ENCODE results near the gene CALN1. TPM values are rescaled to one million over a fixed set of nuclear protein-coding genes. Genes with fewer than 3 reads are reported as not detected.
"Not testable (repeated sequence)": the region's sequence is repeated elsewhere in the genome, so short reads cannot be mapped to it uniquely, and the experiment has no call there.

Gene CALN1
- total RNA-seq (2014; rRNA removed; shearing (Covaris generic)): 14.5 and 15.3 TPM in 2 replicates
- 3.0 and 7.6 TPM in 2 replicates for polyA plus RNA-seq (2016; fragmentation: Nextera tagmentation; extraction: Ambion mirVana)
- long read RNA-seq, partial matches to known transcripts: 0 of 2 reads
- long read RNA-seq, other reads (novel, unspliced or antisense): 2 of 2 reads

- H3K4me2 ChIP-seq; H3K4me1 ChIP-seq (ENCODE audit: insufficient read depth); H3K79me2 ChIP-seq (replicated peaks; ENCODE audit: insufficient read depth); H3K27me3 Mint-ChIP-seq (ENCODE audit: insufficient read depth, low read depth, poor library complexity); H3K27ac ChIP-seq (ENCODE audit: low read depth); H3K36me3 ChIP-seq (ENCODE audit: insufficient read depth); H3K9me3 Mint-ChIP-seq; H3K9me2 ChIP-seq (ENCODE audit: insufficient read depth); H3K4me3 Mint-ChIP-seq; H3K36me3 Mint-ChIP-seq (ENCODE audit: low read depth); H4K20me1 ChIP-seq (replicated peaks; ENCODE audit: insufficient read depth); H3K27ac Mint-ChIP-seq; H3F3A ChIP-seq (replicated peaks; ENCODE audit: low read depth); ATAC-seq; H2AFZ ChIP-seq; H3K27me3 ChIP-seq (ENCODE audit: insufficient read depth); H3K4me3 ChIP-seq; H3K4me1 Mint-ChIP-seq: not testable (repeated sequence)
- DNase-seq (ENCODE audit: low spot score): peak; percentile 11
These were observed at the start of gene CALN1 for GRCh38 chr7:72412121-72412618. Gene CALN1, minus strand, starts transcription at chr7:72412338.

GRCh38 chr7:72453471-72453870 lies 41.3 kb upstream of the CALN1 start:
- no peaks in the 10 kb centered on the region for H3K4me1 Mint-ChIP-seq
- no peaks in the 10 kb centered on the region for H3K36me3 Mint-ChIP-seq (ENCODE audit: low read depth)
- no peaks in the 10 kb centered on the region for H3K4me1 ChIP-seq (ENCODE audit: insufficient read depth)
- ATAC-seq (no peak), DNase-seq (ENCODE audit: low spot score) (no peak)
- H3K36me3 ChIP-seq (ENCODE audit: insufficient read depth): no peaks in the 10 kb centered on the region
- no peaks in the 10 kb centered on the region for H3K9me2 ChIP-seq (ENCODE audit: insufficient read depth)
- H3K4me3 Mint-ChIP-seq: no peak overlapping the region
- H3K9me3 Mint-ChIP-seq: peaks cover 21% of the 10 kb centered on the region
- no peaks in the 10 kb centered on the region for H3F3A ChIP-seq (replicated peaks; ENCODE audit: low read depth)
- H3K79me2 ChIP-seq (replicated peaks; ENCODE audit: insufficient read depth): no peaks in the 10 kb centered on the region
- no peak overlapping the region for H3K27ac Mint-ChIP-seq
- no peak overlapping the region for H2AFZ ChIP-seq
- H3K27ac ChIP-seq (ENCODE audit: low read depth): no peak overlapping the region
- H3K27me3 Mint-ChIP-seq (ENCODE audit: insufficient read depth, low read depth, poor library complexity): peaks cover 4% of the 10 kb centered on the region
- H3K27me3 ChIP-seq (ENCODE audit: insufficient read depth): no peaks in the 10 kb centered on the region
- no peaks in the 10 kb centered on the region for H4K20me1 ChIP-seq (replicated peaks; ENCODE audit: insufficient read depth)
- no peak overlapping the region for H3K4me3 ChIP-seq
- H3K4me2 ChIP-seq: no peak overlapping the region
- TF ChIP-seq EZH2phosphoT487 (IDR thresholded peaks at IDR 0.05; ENCODE audit: unreplicated experiment) (no peak), REST (IDR thresholded peaks at IDR 0.05; ENCODE audit: unreplicated experiment) (no peak), NANOG (IDR thresholded peaks at IDR 0.05; ENCODE audit: borderline replicate concordance) (no peak), EZH2 (IDR thresholded peaks at IDR 0.05; ENCODE audit: low read depth, unreplicated experiment) (no peak), JUNB (IDR thresholded peaks at IDR 0.05; ENCODE audit: unreplicated experiment) (no peak), CTCF (conservative IDR thresholded peaks at IDR 0.05; ENCODE audit: low read depth in 2 of 2) (no peak), ZNF331 (CRISPR knock-in tag; IDR thresholded peaks at IDR 0.05; ENCODE audit: low read depth) (no peak), ETS1 (IDR thresholded peaks at IDR 0.05) (no peak), ZNF462 (CRISPR knock-in tag; IDR thresholded peaks at IDR 0.05) (no peak)

All from GM23338 (cell line).